Hippocampal formation (tissue), 2 donors: ENCODE results near the gene ZNF398.
"Not testable (repeated sequence)": the region's sequence is repeated elsewhere in the genome, so short reads cannot be mapped to it uniquely, and the experiment has no call there.

Experiments
- DNase-seq, 2 donors: peaks; one replicate each; lab custom pipeline; 2025; lab: John Stamatoyannopoulos, UW

Gene ZNF398

DNA sequence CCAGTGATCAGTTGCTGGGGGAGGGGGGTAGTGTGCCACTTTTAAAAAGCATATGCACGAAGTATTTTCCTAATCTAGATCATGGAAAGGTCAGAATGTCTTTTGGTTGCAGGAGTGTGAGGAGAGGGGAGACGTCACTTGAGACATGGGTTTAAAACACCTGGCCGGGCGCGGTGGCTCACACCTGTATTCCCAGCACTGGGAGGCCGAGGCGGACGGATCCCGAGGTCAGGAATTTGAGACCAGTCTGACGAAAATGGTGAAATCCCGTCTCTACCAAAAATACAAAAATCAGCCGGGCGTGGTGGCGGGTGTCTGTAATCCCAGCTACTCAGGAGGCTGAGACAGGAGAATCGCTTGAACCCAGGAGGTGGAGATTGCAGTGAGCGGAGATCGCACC is 79.1 kb downstream of the ZNF398 start:
- DNase-seq: not testable (repeated sequence)

- DNase-seq: no peak
These were observed 79.7 kb downstream of the ZNF398 start for GRCh38 chr7:149226840-149227494.

DNA sequence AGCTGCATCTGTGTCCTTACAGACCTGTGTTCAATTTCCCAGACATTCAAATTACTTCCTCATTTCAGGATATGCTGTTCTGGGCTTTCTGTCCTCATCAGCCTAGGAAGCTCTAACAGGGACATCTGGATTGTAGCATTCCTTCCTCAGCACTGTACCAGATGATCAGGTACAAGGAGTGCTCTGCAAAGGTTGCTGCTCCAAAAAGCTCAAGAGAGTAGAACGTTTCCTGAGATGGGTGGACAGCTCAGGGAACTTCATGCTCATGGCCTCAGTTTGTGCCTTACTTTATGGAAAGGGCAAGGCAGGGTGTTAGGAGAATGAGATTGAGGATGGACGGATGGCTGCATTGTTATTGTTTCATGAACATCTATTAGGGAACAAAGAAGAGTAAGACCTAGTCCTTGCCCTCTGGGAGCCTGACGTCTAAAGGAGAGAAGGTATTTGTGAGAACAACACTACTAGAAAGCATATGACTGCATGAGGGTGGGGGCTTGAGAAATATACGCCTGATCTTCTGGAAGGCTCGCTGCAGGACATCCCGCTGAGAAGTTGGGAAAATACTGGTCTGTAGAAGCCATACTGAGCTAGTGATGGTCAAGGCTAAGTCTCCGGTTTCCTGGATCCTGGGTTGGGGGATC is 81.7 kb downstream of the ZNF398 start:
- no peak for DNase-seq

GRCh38 chr7:149229526-149229925 is 82.3 kb downstream of the ZNF398 start:
- DNase-seq: no peak

DNA sequence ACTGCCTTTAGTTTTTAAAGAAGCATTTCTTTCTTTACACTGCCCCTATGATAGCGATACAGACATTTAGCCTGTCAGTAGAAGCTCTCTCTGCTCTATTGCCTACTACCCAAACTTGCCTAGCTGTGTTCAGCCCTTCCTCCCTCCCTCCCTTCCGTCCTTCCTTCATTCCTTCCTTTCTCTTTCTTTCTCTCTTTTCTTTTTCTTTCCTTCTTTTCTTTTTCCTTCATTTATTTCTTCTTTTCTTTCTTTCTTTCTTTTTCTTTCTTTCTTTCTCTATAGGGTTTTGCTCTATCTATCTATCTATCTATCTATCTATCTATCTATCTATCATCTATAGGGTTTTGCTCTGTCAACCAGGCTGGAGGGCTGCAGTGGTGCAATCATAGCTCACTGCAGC is 85.1 kb downstream of the ZNF398 start:
- no peak for DNase-seq
